ENCODE measurements around the gene ATP1A4.

- TF ChIP-seq CTCF (IDR thresholded peaks at IDR 0.05) = no peak
- TF ChIP-seq POLR2A (IDR thresholded peaks at IDR 0.05) = no peak
- no peak for TF ChIP-seq EP300 (IDR thresholded peaks at IDR 0.05)
- no peak for TF ChIP-seq POLR2AphosphoS5 (IDR thresholded peaks at IDR 0.05)
Observed at GRCh38 chr1:160157174-160157573, 5.8 kb downstream of the ATP1A4 start.

All from gastroesophageal sphincter (tissue), 3 donors.